Central memory CD8-positive, alpha-beta T cell (primary cell): ENCODE data around the gene NFX1.
"Not testable (repeated sequence)": the region's sequence is repeated elsewhere in the genome, so short reads cannot be mapped to it uniquely, and the experiment has no call there.

ENCODE experiments used
- ATAC-seq: fragments of 150-1000 bp; cut with Tn5 transposase; replicated peaks from 2 replicates; pipeline ENCODE4 v1.10.0; 2022; ENCODE audit warnings: mild to moderate bottlenecking, moderate FRiP score, moderate number of reproducible peaks; ENCODE audit not compliant: poor library complexity, severe bottlenecking; ENCODE audit errors: extremely low read depth
- DNase-seq, 2 donors: peaks; one replicate each; pipeline ENCODE4 v3.0.0; 2021; ENCODE audit warnings: low spot score in 2 of 2
- H3K27ac Mint-ChIP-seq: one replicate; pipeline ENCODE4 v1.8.0; 2022; ENCODE audit warnings: low read depth, mild to moderate bottlenecking, moderate library complexity, mixed read lengths
- H3K27me3 Mint-ChIP-seq: one replicate; pipeline ENCODE4 v1.8.0; 2022; ENCODE audit warnings: mixed read lengths
- H3K36me3 Mint-ChIP-seq: one replicate; pipeline ENCODE4 v1.8.0; 2022; ENCODE audit warnings: mild to moderate bottlenecking, moderate library complexity, mixed read lengths; ENCODE audit not compliant: insufficient read depth
- H3K4me1 Mint-ChIP-seq: one replicate; pipeline ENCODE4 v1.8.0; 2022; ENCODE audit warnings: mixed read lengths
- H3K4me3 Mint-ChIP-seq: one replicate; pipeline ENCODE4 v1.8.0; 2022; ENCODE audit warnings: mild to moderate bottlenecking, moderate library complexity, mixed read lengths
- H3K9me3 Mint-ChIP-seq: one replicate; pipeline ENCODE4 v1.8.0; 2022; ENCODE audit warnings: mixed read lengths

NFX1 gene

DNA sequence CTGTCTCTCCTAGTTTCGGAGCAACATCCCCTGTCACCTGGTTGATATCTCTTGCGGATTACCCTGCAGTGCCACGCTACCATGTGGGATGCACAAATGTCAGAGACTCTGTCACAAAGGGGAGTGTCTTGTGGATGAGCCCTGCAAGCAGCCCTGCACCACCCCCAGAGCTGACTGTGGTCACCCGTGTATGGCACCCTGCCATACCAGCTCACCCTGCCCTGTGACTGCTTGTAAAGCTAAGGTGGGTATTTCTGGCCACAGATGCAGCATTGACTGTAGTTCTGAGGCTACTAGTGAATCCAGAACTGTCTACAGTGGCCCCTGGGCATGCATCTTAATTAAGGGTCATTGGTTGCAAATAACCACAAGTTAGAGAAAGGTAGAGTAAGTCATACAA, 61.2 kb downstream of the NFX1 start:
- Mint-ChIP-seq H3K36me3 (peaks cover 32% of the 10 kb centered on the region), H3K4me1 (no peaks in the 10 kb centered on the region), H3K9me3 (no peaks in the 10 kb centered on the region), H3K27me3 (no peaks in the 10 kb centered on the region), H3K27ac (no peak overlapping the region), H3K4me3 (no peak overlapping the region)
- ATAC-seq: no peak
- no peak for DNase-seq

DNA sequence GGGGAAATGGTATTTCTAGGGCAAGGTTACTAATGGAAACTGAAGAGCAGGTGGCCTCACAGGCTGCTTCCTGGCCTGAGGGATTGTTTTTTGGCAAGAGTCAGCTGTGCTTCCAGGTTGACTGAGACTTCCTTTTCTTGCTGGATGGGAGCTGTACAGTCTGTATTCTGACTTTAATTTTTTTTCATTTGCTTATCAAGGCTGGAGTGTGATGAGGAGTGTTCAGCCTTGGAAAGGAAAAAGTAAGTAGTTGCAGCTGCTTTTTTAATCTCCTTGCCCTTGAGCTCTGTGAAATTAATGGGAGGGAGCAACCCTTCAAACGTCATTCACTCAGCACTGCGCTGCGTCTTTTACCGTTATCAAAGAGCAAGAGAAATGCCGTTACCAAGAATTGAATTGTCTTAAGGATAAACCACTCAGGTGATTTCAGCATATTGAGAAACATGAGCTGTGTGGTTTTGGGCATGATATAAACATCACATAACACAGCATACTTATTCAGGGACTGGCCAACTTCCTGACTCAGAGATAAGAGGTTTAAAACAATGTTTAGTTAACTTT, 64.4 kb downstream of the NFX1 start:
- H3K36me3 Mint-ChIP-seq: peaks cover 12% of the 10 kb centered on the region
- DNase-seq: no peak
- H3K4me1 Mint-ChIP-seq: no peaks in the 10 kb centered on the region
- no peak for ATAC-seq
- H3K27ac Mint-ChIP-seq: peak overlapping the region; percentile 16
- no peaks in the 10 kb centered on the region for H3K9me3 Mint-ChIP-seq
- H3K27me3 Mint-ChIP-seq: no peaks in the 10 kb centered on the region
- no peak overlapping the region for H3K4me3 Mint-ChIP-seq

DNA sequence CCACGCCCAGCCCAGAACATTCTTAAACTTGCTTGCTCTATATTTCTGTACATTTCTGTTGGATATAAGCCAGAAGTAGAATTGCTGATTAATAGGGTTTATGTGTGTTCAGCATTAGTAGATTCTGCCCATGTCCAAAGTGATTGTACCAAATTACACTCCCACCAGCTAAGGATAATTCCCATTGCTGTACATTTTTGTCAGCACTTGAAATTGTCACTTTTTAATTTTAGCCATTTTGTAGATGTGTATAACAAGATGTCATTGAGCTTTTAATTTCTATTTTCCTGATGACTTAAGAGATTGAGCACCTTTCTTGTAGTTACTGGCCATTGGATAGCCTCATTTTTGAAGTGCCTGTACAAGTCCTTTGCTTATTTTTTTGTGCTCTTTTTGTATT, 65.6 kb downstream of the NFX1 start:
- no peak overlapping the region for H3K4me3 Mint-ChIP-seq

DNA sequence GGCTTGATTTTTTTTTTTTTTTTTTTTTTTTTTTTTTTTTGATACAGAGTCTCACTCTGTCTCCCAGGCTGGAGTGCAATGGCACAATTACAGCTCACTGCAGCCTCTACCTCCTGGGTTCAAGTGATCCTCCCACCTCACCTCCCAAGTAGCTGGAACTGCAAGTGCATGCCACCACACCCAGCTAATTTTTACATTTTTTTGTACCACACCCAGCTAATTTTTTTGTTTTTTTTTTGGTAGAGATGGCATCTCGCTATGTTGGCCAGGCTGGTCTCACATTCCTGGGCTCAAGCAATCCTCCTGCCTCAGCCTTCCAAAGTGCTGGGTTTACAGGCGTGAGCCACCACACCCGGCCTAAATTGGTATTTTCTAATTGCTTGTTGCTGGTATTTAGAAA, 68.3 kb downstream of the NFX1 start:
- DNase-seq, H3K27ac Mint-ChIP-seq, H3K4me1 Mint-ChIP-seq, H3K27me3 Mint-ChIP-seq, H3K4me3 Mint-ChIP-seq, ATAC-seq, H3K9me3 Mint-ChIP-seq: not testable (repeated sequence)
- peaks cover 15% of the 10 kb centered on the region for H3K36me3 Mint-ChIP-seq

More for the DNA sequence above, 65.6 kb downstream of the NFX1 start:
- Mint-ChIP-seq H3K27ac (no peak overlapping the region), H3K36me3 (peaks cover 13% of the 10 kb centered on the region), H3K4me1 (no peaks in the 10 kb centered on the region), H3K27me3 (no peaks in the 10 kb centered on the region), H3K9me3 (no peaks in the 10 kb centered on the region)
- ATAC-seq (no peak), DNase-seq (no peak)

DNA sequence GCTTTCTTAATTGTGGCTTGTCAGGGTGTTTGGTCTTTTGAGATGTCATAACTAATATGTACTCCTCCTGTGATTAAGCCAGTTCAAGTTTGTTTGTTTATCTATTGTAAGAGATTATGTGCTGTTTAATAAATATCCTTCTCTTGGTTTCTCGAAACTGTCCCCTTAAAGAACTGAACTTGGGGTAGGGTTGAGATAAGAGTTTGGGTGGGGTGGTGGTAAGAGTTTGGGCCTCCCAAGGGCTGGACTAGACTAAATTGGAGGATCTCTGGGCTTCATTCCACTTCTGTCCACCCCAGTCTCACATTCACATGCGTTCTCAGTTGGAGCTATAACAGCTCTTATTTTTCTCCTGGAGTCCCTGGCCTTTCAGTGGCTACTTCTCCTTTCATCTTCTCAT, 73.8 kb downstream of the NFX1 start:
- no peaks in the 10 kb centered on the region for H3K9me3 Mint-ChIP-seq
- DNase-seq: no peak
- no peaks in the 10 kb centered on the region for H3K27me3 Mint-ChIP-seq
- H3K36me3 Mint-ChIP-seq: peaks cover 32% of the 10 kb centered on the region
- H3K4me3 Mint-ChIP-seq: no peak overlapping the region
- H3K27ac Mint-ChIP-seq: no peak overlapping the region
- H3K4me1 Mint-ChIP-seq: no peaks in the 10 kb centered on the region
- ATAC-seq: no peak

DNA sequence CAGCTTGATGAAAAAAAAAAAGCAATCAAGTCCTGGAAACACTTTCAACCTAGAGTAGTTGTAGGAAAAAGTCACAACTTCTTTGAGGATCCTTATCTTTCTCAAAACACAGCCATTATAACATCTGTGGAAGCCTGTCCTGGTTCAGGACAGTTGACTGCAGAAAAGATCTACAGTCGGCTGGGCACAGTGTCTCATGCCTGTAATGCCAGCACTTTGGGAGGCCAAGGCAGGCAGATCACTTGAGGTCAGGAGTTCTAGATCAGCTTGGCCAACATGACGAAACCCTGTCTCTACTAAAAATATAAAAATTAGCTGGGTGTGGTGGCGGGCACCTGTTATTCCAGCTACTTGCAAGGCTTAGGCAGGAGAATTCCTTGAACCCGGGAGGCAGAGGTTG, 74.5 kb downstream of the NFX1 start:
- not testable (repeated sequence) for H3K27ac Mint-ChIP-seq, H3K4me1 Mint-ChIP-seq, H3K4me3 Mint-ChIP-seq, H3K9me3 Mint-ChIP-seq, DNase-seq, ATAC-seq, H3K27me3 Mint-ChIP-seq
- peaks cover 36% of the 10 kb centered on the region for H3K36me3 Mint-ChIP-seq

DNA sequence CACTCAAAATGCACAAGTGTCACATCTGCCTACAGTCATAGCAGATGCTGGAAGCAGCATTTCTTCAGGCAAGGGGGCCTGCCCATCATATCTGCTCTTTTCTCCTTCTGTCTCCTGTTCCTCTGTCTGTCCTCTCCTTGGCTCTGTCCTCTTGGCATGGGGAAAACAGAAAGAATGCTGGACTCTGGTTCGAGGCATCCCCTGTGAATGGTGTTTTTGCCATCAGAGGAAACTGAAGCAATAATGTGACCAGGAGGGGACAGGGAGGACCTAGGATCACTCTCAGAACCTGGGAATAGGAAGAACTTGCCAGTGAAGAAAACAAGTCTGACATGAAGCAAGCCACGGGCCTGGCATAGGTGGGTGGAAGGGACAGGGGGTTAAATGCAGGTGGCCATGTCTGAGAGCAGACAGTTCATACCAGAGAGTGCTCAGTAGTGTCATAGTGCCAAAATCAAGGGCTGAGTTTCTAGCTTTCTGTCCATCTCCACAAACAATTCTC, 76.7 kb downstream of the NFX1 start:
- no peak for DNase-seq
- Mint-ChIP-seq H3K9me3 (no peaks in the 10 kb centered on the region), H3K4me1 (no peaks in the 10 kb centered on the region), H3K27ac (no peak overlapping the region), H3K27me3 (no peaks in the 10 kb centered on the region), H3K36me3 (peaks cover 44% of the 10 kb centered on the region), H3K4me3 (no peak overlapping the region)
- no peak for ATAC-seq

DNA sequence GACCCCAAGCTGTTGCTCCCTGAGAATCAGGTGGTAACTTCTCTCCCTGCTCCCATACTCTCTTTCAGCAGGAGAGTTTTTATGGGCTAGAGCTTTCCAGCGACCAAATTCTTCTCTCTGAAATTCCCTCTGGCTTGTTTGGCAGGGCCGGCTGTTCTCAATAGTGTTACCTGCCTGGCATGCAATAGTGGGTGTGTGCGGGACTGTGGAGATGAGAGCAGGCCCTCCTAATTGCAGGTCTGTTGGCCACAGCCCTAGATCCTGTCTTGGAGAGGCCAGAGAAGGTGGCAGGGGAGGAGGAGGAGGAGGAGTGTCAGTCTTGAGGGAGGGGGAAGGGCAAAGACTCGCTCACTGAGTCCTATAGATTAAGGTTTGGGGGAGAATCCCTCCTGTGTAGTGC, 82.6 kb downstream of the NFX1 start:
- DNase-seq: no peak
- H3K9me3 Mint-ChIP-seq: no peaks in the 10 kb centered on the region
- ATAC-seq: no peak

DNA sequence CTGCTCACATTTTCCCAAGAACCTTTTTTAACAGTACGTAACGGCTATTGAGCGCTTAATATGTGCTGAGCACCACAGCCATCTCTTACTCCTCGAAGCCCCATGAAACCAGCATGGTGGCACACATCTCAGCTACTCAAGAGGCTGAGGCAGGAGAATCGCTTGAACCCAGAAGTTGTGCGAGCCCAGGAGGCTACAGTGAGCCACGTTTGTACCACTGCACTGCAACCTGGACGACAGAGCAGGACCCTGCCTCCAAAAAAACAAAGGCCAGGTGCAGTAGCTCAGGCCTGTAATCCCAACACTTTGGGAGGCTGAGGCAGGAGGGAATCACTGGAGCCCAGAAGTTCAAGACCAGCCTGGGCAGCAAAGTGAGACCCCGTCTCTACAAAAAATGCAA, 83.9 kb downstream of the NFX1 start:
- H3K4me3 Mint-ChIP-seq: no peak overlapping the region
- peaks cover 17% of the 10 kb centered on the region for H3K36me3 Mint-ChIP-seq
- H3K4me1 Mint-ChIP-seq: no peaks in the 10 kb centered on the region
- no peak overlapping the region for H3K27ac Mint-ChIP-seq
- no peaks in the 10 kb centered on the region for H3K27me3 Mint-ChIP-seq
- no peaks in the 10 kb centered on the region for H3K9me3 Mint-ChIP-seq
- no peak for ATAC-seq
- no peak for DNase-seq

More for the DNA sequence above, 82.6 kb downstream of the NFX1 start:
- Mint-ChIP-seq H3K27ac (peak overlapping the region; percentile 41), H3K27me3 (no peaks in the 10 kb centered on the region), H3K4me3 (no peak overlapping the region), H3K36me3 (peaks cover 24% of the 10 kb centered on the region), H3K4me1 (no peaks in the 10 kb centered on the region)

DNA sequence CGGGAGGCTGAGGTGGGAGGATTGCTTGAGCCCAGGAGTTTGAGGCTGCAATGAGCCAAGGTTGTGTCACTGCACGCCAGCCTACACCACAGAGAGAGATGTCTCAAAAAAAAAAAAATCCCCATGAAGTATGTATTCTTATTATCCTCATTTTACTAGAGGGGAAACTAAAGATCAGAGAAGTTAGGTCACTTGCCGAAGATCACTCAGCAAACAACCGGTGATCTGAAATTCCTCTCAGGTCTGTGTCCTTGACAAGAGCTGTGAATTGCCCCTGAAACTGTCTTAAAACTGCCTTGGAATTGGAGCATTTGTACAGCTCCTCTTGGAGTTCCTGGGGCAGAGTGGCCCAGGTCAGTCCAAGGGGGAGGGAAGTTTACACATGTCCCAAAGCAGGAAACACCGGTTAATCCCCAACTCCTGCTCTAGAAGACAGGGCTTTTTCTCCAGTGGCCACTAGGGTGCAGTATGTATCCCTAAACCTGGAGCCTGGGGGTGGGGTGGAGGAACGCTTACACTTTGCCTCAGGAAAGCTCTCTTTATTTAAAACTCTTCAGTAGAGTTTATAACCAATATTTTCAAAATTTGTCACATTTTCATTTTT, 84.4 kb downstream of the NFX1 start:
- H3K27ac Mint-ChIP-seq: no peak overlapping the region
- DNase-seq: peak in 1 of 2 donors; percentile 44

DNA sequence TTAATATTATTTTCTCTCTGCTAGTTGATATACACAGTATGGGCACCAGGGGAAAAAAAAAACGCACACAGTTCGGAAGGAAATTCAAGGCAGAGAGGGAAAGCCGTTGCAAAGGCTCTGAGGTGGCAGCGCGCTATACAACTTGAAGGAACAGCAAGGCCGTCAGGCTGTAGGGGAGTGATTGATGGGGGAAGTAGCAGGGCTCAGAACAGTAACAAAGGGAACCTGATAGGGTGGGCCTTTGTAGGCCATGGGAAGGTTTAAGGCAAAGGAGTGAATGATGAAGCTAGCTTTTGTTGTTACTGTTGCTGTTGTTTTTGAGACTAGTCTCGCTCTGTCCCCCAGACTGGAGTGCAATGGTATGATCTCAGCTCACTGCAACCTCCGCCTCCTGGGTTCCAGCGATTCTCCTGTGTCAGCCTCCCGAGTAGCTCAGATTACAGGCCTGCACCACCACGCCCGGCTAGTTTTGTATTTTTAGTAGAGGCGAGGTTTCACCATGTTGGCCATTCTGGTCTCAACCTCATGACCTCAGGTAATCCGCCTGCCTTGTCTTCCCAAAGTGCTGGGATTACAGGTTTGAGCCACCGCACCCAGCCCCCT, 85.0 kb downstream of the NFX1 start:
- DNase-seq (no peak), ATAC-seq (peak; percentile 29)
- H3K27ac Mint-ChIP-seq: no peak overlapping the region
- H3K36me3 Mint-ChIP-seq: peaks cover 9% of the 10 kb centered on the region
- no peaks in the 10 kb centered on the region for H3K9me3 Mint-ChIP-seq
- no peaks in the 10 kb centered on the region for H3K27me3 Mint-ChIP-seq
- no peak overlapping the region for H3K4me3 Mint-ChIP-seq
- no peaks in the 10 kb centered on the region for H3K4me1 Mint-ChIP-seq

More for the DNA sequence above, 84.4 kb downstream of the NFX1 start:
- no peaks in the 10 kb centered on the region for H3K27me3 Mint-ChIP-seq
- ATAC-seq: peak; percentile 73
- H3K9me3 Mint-ChIP-seq: no peaks in the 10 kb centered on the region
- no peak overlapping the region for H3K4me3 Mint-ChIP-seq
- peaks cover 14% of the 10 kb centered on the region for H3K36me3 Mint-ChIP-seq
- H3K4me1 Mint-ChIP-seq: no peaks in the 10 kb centered on the region

DNA sequence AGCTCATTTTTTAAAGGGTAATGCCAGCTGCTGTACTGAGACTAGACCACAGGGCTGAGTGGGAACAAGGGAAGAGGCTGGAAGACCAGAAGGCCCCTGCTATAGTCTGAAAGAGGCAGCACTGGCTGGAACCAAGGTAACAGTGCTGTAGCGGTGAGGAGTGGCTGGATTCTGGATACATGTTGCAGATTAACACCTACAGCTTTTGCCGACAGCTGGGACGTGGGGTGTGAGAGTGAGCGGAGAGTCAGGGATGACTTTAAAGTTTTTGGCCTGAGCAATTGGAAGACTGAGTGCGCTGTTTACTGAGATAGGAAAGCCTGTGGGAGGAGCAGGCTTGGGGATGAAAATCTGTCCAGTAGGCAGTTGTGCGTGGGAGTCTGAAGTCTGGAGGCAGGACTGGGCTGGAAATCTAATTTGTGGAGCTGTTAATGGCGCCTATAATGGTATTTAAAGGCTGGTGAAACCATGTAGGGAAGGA, 85.6 kb downstream of the NFX1 start:
- no peak overlapping the region for H3K4me3 Mint-ChIP-seq
- H3K27me3 Mint-ChIP-seq: no peaks in the 10 kb centered on the region
- H3K36me3 Mint-ChIP-seq: peaks cover 6% of the 10 kb centered on the region
- no peak overlapping the region for H3K27ac Mint-ChIP-seq
- no peak for ATAC-seq
- no peaks in the 10 kb centered on the region for H3K9me3 Mint-ChIP-seq
- no peaks in the 10 kb centered on the region for H3K4me1 Mint-ChIP-seq
- no peak for DNase-seq

DNA sequence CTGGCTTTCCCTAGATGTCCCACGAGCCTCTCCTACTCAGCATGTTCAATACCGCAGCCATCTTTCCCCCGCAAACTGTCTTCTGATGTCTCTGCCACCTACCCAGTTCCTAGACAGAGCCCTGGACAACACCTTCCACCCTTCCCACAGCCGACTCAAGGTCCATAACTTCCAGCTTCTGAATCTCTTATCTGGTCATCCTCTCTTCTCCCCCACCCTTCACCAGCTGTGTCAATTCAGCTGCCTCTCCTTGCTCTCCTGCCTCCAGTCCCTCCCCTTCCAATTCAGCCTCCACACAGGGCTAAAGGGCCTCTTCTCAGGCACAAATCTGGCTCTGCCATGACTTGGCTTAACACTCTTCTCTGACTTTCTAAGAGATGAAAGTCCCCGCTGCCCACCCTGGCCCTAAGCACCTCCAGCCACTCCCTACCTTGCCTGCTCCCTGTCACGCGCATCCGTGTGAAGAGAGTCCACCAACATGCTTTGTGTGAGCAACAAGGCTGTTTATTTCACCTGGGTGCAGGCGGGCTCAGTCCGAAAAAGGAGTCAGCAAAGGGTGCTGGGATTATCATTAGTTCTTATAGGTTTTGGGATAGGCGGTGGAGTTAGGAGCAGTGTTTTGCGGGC, 86.9 kb downstream of the NFX1 start:
- no peak for ATAC-seq
- no peak for DNase-seq
- no peaks in the 10 kb centered on the region for H3K9me3 Mint-ChIP-seq
- no peak overlapping the region for H3K27ac Mint-ChIP-seq
- H3K27me3 Mint-ChIP-seq: no peaks in the 10 kb centered on the region
- H3K4me3 Mint-ChIP-seq: no peak overlapping the region
- no peaks in the 10 kb centered on the region for H3K4me1 Mint-ChIP-seq
- peaks cover 2% of the 10 kb centered on the region for H3K36me3 Mint-ChIP-seq
